ENCODE results near the gene MAVS.

Gene MAVS

DNA sequence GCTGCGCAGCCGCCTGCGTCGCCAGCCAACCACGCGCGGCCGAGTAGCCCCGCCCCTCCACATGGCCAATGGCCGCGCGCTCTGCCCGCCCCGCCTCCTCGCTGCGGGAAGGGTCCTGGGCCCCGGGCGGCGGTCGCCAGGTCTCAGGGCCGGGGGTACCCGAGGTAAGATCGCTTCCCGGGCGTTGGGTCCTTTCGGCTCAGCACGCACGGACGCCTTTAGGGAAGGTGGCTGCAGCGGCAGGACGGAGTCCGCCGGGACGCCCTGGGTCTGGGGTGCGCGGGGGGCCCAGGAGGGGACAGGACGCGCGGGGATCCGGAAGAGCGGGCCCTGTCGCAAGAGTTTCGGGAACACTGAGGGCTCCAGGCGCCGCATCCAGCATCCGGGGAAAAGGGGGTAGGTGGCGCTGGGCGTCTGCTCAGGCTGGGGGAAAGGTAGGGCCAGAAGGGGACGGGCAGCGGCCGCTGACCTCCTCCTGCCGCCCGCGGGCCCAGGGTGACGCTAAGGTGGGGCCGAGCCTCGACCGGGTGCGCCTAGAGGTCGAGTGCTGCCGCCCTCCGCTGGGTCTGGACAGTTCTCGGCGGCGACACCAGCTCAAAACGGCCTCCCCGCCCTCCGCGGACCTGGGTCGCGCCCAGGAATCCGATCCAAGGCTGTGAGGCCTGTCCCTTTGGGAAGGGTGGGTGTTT, at the start of gene MAVS:
TSS of gene MAVS (plus strand) at position 95 of the 689 bp plus-strand sequence. CDS start 7,791 bp downstream, outside the sequence.
- peak; percentile 88 for DNase-seq (ENCODE audit: low spot score)

- DNase-seq (ENCODE audit: low spot score): no peak
Observed at GRCh38 chr20:3797226-3797545, 49.4 kb upstream of the MAVS start.

- peak; percentile 48 for DNase-seq (ENCODE audit: low spot score)
Observed at GRCh38 chr20:3797592-3798372, 48.9 kb upstream of the MAVS start.

DNA sequence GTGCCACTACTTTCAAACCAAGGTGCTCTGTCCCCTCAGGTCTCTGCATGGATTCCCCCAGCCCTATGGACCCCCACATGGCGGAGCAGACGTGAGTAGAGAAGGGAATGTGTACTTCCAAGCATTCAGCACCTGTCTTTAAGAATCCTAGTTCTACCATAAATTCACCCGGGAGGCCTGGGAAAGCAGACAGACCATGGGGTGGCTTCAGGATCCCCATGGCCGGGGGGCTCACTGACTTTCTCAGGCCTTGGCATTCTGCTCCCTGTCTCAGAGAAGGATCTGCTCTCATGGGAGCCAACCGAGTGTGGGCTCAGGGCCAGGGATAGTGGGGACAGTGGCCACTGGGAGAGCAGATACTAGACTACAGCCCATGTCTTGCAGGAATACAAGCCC, 48.3 kb upstream of the MAVS start:
- no peak for DNase-seq (ENCODE audit: low spot score)

- no peak for DNase-seq (ENCODE audit: low spot score)
Observed at GRCh38 chr20:3798908-3799248, 47.8 kb upstream of the MAVS start.

- no peak for DNase-seq (ENCODE audit: low spot score)
Observed at GRCh38 chr20:3800256-3800877, 46.3 kb upstream of the MAVS start.

DNA sequence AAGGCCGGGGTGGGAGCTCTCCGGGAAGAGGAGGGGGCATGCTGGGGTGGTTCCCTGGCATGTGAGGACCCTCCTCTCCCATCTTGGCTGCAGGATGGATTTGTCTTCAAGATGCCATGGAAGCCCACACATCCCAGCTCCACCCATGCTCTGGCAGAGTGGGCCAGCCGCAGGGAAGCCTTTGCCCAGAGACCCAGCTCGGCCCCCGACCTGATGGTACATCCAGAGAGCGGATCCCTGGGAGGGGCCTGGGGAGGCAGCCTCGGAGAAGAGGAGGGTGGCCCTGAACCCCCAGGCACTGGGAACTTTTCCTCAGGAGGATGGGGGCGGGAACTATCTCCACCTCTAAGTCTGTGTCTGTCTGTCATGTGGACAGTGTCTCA, 45.8 kb upstream of the MAVS start:
- DNase-seq (ENCODE audit: low spot score): no peak

GRCh38 chr20:3801299-3801698, 45.3 kb upstream of the MAVS start:
- DNase-seq (ENCODE audit: low spot score): no peak

DNA sequence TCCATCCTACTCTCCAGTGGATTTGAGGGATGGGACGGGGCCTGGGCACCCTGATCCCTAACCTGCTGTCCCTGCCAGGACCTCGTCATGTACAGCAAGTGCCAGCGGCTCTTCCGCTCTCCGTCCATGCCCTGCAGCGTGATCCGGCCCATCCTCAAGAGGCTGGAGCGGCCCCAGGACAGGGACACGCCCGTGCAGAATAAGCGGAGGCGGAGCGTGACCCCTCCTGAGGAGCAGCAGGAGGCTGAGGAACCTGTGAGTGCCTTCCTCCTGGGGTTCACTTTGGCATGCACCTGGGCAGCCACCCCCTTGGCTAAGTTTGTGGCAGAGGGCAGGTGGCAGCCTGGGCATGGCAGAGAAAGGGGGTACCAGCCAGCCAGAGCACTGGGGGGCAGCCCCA, 44.8 kb upstream of the MAVS start:
- DNase-seq (ENCODE audit: low spot score): no peak

- no peak for DNase-seq (ENCODE audit: low spot score)
Observed at GRCh38 chr20:3802524-3803239, 44.0 kb upstream of the MAVS start.

- DNase-seq (ENCODE audit: low spot score): no peak
Observed at GRCh38 chr20:3803289-3803688, 43.3 kb upstream of the MAVS start.

DNA sequence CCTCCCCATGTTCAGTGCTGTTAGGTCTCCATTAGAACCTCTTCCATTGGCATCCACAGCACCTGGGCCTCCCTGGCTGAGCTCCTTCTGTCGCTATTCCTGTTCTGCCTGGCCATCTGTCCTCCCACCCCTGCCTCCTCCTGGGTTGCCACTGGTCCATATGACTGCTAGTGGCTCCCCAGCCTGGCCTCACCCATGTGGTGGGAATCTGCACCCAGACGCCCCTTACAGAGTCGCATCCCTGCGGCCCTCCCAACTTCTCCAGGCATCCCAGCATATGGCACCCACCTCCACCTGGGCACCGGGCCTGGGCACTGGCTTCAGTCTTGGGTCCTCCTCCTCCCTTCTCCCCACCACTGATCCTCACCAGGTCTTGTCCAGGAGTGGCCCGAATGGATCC, 42.8 kb upstream of the MAVS start:
- no peak for DNase-seq (ENCODE audit: low spot score)

- DNase-seq (ENCODE audit: low spot score): no peak
Observed at GRCh38 chr20:3804254-3804751, 42.3 kb upstream of the MAVS start.

DNA sequence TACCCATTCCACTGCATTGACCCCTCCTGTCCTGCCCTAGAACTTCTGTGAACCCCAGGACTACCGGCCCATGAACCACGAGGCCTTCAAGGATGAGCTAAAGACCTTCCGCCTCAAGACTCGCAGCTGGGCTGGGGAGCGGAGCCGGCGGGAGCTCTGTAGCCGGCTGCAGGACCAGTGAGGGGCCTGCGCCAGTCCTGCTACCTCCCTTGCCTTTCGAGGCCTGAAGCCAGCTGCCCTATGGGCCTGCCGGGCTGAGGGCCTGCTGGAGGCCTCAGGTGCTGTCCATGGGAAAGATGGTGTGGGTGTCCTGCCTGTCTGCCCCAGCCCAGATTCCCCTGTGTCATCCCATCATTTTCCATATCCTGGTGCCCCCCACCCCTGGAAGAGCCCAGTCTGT, 41.9 kb upstream of the MAVS start:
- DNase-seq (ENCODE audit: low spot score): no peak

DNA sequence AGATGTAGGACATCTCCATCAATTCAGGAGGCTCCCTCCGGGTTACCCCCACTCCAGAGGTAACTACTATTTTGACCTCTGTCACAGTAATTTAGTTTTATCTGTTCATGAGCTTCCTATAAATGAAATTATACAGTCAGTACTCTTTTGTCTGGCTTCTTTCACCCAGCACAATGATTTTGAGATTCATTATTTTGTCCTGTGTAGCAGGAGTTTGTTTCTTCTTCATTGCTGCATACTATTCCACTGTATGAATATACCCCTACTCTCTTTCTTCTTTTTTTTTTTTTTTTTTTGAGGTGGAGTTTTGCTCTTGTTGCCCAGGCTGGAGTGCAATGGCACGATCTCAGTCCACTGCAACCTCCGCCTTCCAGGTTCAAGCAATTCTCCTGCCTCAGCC, 38.1 kb upstream of the MAVS start:
- no peak for DNase-seq (ENCODE audit: low spot score)

DNA sequence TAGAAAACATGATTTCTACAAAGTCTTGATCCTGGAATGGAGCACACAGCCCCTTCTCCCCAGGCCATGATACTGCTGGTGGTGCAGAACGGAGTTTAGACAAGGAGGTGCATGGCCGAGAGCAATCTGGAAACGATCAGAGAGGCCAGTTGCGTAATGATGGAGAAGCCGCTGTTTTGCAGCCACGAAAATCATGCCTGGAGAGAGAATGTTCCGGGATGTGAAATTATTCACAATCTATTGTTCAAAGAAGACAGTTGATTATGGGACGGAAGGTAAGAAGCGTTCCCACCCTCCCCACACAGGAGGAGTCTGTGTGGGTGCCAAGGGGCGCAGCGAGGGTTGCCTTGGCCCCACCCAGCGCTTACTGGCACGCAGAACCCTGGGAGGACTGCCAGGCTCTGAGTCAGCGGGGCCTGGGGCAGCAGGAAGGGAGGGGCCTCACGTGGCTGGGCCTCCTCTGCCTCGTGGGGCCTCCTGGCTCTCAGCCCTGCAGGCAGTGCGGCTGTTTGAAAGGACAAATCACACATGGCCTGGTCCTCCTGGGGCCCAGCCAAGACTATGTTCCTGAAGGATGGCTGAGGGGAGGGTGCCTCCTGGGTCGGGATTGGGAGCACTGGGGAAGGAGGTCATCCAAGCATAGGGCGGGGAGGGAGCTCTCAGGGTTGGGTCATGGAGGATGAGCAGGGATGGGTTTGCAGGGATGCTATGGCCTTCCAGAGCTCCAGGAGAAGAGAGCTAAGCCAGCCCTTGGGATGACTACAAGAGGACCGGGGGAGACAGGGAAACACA, 35.0 kb upstream of the MAVS start:
- DNase-seq (ENCODE audit: low spot score): no peak

DNA sequence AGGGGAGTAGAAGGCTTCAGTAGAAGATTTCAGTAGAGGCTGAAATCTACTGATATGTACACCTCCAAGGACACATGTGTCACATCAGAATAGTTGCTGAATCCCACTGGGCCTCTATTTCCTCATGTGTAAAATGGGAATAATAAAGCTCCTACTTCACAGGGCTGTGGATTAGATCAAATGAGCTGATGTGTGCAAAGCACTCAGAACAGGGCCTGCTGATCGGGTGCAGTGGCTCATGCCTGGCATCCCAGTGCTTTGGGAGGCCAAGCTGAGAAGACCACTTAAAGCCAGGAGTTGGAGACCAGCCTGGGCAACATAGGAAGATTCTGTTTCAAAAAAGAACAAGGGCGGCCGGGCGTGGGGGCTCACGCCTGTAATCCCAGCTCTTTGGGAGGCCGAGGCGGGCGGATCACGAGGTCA, 34.4 kb upstream of the MAVS start:
- DNase-seq (ENCODE audit: low spot score): no peak

- no peak for DNase-seq (ENCODE audit: low spot score)
Observed at GRCh38 chr20:3812975-3813847, 33.4 kb upstream of the MAVS start.

DNA sequence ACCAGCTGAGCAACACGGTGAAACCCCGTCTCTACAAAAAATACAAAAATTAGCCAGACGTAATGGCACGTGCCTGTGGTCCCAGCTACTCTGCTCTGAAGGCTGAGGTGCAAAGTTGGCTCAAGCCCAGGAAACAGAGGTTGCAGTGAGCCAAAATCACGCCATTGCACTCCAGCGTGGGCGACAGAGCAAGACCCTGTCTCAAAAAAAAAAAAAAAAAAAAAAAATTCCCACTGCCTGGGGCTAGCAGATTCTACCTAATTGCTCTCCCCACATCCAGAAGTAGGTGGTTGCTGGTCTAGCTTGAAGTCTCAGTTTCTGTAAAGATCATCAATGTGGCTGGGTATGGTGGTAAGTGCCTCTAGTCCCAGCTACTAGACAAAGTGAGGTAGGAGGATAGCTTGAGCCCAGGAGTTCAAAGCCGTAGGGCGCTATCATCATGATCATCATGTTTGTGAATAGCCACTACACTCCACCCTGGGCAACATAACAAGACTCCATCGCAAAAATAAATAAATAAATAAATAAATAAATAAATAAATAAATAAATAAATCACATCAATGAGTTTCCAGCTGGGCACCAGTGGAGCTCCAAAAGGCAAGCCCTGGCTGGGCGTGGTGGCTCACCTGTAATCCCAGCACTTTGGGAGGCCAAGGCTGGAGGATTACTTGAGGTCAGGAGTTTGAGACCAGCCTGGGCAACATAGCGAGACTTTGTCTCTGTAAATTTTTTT, 32.6 kb upstream of the MAVS start:
- DNase-seq (ENCODE audit: low spot score): no peak

GRCh38 chr20:3814928-3815495, 31.6 kb upstream of the MAVS start:
- no peak for DNase-seq (ENCODE audit: low spot score)
